ENCODE data around the gene PPP2CA. TPM values are rescaled to one million over a fixed set of nuclear protein-coding genes. Genes with fewer than 3 reads are reported as not detected.

PPP2CA gene
- total RNA-seq, 4 donors from 2014 or later = 101 to 244 (median 132) TPM

- no peak for DNase-seq (ENCODE audit: low spot score)
- no peak for ATAC-seq (ENCODE audit: low FRiP score)
Observed at GRCh38 chr5:134249469-134250379, 23.9 kb upstream of the PPP2CA start.

GRCh38 chr5:134248256-134248655 is 22.4 kb upstream of the PPP2CA start:
- no peak for TF ChIP-seq CTCF (IDR thresholded peaks at IDR 0.05)
- ATAC-seq (ENCODE audit: low FRiP score) = no peak

More at GRCh38 chr5:134249469-134250379, 23.9 kb upstream of the PPP2CA start:
- TF ChIP-seq CTCF (IDR thresholded peaks at IDR 0.05) = no peak

DNA sequence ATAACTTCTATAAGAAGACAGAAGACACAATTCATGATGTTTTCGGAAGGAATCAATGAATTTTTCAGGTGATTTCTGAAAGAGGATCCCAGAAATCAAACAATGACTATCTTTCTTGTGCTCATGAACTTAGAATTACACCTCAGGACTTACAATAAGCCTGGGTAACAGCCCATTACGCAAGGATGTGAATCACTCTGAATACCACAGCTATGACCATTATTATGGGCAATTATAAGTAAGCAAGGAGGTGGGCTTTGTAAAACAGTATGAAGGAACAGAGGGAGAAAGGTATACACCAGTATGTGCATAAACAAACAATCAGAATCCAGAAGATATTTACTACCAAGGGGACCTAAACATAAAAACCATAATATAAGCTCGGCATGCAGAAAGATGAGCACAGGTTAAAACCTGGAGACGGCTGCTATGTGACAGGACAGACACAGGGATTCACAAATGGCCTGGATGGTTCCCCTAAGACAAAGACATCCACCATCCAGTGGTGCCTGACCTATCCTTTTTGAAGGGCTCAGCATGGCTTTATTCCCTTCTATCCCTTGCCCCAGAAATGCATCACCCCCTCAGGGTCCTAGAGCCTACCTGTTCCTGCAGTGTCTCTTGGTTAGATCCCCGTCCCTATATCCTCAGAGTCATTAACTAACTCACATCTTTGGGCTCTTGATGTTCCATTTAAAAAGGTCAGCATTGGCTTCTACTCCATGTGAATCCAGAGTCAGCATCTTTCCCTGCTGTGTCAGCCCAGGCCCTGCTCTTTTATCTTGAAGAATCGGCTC is 21.8 kb upstream of the PPP2CA start:
- peak; percentile 86 for ATAC-seq (ENCODE audit: low FRiP score)
- no peak for DNase-seq (ENCODE audit: low spot score)

More at GRCh38 chr5:134248256-134248655, 22.4 kb upstream of the PPP2CA start:
- DNase-seq (ENCODE audit: low spot score) = no peak

DNA sequence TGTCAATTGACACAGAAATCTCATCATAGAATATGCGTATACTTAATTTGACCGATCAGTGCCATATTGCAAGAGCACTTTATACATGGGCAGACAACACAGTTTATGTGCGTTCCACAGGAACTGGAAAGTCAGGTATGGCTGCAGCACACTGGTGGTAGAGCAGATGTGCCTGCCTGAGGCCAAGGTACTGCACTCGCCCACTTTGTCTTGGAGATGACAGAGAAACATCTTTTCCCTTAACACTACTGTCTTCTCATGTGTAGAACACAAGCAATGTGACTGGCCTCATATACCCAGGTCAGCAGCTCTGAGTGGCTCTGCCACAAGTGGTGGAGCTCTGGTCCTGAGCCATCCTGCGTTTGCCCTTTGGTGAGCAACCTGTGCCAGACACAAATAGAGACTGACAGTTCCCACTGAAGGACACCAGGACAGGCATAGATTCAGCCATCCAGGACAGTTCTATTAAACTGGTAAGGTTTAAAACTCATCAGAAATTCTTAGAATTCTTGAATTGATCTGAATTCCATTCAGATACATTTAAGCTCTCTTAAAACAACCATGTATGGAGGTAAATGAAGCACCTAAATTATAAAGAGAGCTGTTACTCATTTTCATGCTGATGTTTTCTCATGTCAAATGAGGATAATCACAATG is 21.0 kb upstream of the PPP2CA start:
- DNase-seq (ENCODE audit: low spot score) (no peak), ATAC-seq (ENCODE audit: low FRiP score) (peak; percentile 49)
- TF ChIP-seq CTCF (IDR thresholded peaks at IDR 0.05) = no peak

More for the DNA sequence above, 21.8 kb upstream of the PPP2CA start:
- no peak for TF ChIP-seq CTCF (IDR thresholded peaks at IDR 0.05)

- no peak for TF ChIP-seq CTCF (IDR thresholded peaks at IDR 0.05)
- ATAC-seq (ENCODE audit: low FRiP score) = no peak
- DNase-seq (ENCODE audit: low spot score) = no peak
Observed at GRCh38 chr5:134245692-134246091, 19.8 kb upstream of the PPP2CA start.

DNA sequence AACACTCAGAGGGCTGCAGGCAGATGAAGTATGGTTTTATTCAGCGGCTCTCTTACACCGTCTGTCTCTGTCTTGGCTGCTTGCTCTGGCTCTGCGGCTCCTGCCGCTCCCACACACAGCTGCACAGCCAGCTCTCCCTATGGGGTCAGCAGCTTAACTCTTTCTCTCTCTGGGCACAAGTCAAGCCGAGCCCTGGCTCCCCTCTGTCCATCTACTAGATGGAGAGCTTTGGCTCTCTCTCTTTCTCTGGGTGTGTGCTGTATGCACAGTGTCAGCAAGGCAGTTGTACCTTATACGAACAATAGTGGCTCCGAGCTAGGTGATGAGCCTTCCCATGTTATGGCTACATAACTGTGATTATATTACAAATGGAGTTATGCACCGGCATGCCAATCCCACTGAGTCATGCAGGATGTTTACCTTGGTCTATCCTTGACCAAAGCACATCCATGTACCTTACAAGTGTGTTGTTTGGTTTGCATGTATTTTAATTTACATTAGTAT is 19.3 kb upstream of the PPP2CA start:
- ATAC-seq (ENCODE audit: low FRiP score) = peak; percentile 56

More for the DNA sequence above, 19.3 kb upstream of the PPP2CA start:
- no peak for DNase-seq (ENCODE audit: low spot score)
- TF ChIP-seq CTCF (IDR thresholded peaks at IDR 0.05) = no peak

Data from omental fat pad (tissue), 4 donors.